AG09319 (cell line): ENCODE data around the gene HNRNPL.

Experiments
- DNase-seq: peaks from one replicate; pipeline ENCODE4 v3.0.0-alpha.2; 2010; ENCODE audit warnings: low read depth; ENCODE audit errors: extremely low read depth
- TF ChIP-seq, protein P1 (sequence below): IDR thresholded peaks from 2 replicates; pipeline ENCODE4 v1.5.1; 2011; ENCODE audit warnings: low read depth, mild to moderate bottlenecking, inconsistent platforms, low read length, moderate library complexity

The HNRNPL gene

DNA sequence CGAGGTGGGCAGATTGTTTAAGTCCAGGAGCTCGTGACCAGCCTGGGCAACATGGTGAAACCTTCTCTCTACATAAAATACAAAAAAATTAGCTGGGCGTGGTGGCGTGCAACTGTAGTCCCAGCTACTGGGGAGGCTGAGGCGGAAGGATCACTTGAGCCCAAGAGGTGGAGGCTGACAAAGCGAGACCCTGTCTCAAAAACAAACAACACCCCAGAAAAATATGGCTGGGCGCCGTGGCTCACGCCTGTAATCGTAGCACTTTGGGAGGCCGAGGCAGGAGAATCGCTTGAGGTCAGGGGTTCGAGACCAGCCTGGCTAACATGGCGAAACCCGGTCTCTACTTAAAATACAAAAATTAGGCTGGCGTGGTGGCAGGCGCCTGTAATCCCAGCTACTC lies 3.4 kb upstream of the HNRNPL start:
- DNase-seq = no peak
- TF ChIP-seq, protein P1, sequence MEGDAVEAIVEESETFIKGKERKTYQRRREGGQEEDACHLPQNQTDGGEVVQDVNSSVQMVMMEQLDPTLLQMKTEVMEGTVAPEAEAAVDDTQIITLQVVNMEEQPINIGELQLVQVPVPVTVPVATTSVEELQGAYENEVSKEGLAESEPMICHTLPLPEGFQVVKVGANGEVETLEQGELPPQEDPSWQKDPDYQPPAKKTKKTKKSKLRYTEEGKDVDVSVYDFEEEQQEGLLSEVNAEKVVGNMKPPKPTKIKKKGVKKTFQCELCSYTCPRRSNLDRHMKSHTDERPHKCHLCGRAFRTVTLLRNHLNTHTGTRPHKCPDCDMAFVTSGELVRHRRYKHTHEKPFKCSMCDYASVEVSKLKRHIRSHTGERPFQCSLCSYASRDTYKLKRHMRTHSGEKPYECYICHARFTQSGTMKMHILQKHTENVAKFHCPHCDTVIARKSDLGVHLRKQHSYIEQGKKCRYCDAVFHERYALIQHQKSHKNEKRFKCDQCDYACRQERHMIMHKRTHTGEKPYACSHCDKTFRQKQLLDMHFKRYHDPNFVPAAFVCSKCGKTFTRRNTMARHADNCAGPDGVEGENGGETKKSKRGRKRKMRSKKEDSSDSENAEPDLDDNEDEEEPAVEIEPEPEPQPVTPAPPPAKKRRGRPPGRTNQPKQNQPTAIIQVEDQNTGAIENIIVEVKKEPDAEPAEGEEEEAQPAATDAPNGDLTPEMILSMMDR = no peak

DNA sequence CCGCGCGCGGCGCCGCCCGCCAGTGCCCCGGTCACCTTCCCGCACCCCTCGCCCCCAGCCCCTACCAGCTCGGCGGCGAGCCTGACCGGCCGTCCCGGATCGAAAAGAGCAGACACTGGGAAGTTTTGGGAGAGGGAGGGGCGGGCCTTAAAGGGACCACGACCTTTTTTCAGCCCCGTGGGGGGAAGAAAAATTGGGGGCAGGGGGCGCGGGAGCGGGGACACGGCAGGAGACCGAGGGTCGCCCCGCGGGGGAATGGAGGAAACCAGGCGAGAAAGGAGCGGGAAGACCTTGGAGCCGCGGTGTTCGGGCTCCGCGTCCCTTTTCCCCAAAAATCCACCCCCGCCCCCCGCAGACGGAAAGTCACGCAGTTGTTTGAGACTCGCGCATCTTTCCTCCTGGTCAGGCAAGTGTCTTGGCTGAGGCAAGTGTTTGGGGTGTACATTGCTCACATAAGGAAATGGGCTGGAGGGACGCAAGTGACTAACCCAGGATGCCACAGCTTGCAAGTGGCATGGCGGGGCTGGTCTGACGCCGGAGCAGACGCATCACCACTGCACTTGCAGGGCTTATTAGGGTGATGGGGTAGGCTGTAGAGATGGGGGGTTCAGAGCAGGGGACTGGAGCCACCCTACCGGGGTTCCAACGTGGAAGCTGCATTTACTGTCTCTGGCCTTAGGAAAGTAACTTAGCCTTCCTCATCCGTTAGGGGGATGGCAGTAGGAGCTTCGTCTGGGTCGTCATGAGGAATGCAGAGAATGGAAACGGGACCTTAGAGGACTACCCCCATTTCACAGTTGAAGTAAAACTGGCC lies 2.7 kb upstream of the HNRNPL start:
- TF ChIP-seq, protein P1 = no peak; the same call in 1 of the 2 replicates
- DNase-seq = no peak

GRCh38 chr19:38851622-38852230 lies 1.9 kb upstream of the HNRNPL start:
- TF ChIP-seq, protein P1 = no peak
- DNase-seq = peak; percentile 84

DNA sequence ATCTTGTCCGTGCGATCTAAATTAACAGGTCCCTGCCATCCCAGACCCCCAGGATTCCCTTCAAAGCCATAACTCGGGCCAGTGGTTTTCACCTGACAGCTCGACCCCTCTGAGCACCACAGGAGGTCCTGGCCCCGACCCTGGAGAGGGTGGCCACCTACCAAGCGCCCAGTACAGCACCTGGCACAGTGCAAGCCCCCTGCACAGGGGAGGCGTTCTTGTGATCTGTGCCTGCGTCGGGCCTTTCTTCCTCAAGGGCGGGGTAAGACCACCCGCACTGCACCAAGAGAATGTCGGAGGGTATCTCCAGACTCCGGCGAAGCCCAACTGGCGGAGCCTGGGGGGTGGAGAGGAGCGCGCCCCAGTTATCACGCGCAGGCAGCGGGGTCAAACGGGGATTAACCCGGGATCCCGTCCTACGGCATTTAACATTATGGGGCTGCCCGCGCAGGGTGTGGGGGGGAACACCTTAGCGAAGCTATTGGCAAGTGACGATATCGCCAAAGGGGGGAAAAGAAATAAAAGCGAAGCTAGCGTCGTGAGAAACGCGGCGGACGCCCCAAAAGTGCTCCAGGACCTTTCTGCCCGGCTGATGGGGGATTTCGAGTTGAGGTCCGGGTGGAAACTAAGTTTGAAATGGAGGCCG lies 1.3 kb upstream of the HNRNPL start:
- TF ChIP-seq, protein P1 = 0 out of 2 replicates have a peak, but pooled peaks have one; percentile 0
- DNase-seq = no peak

- no peak for DNase-seq
- TF ChIP-seq, protein P1 = peak; percentile 5
These were observed 720 bp upstream of the HNRNPL start for GRCh38 chr19:38850436-38850975.

- TF ChIP-seq, protein P1 = no peak
- peak; percentile 92 for DNase-seq
These were observed 483 bp downstream of the HNRNPL start for GRCh38 chr19:38849147-38849859.
